Breast epithelium (tissue), 4 donors: ENCODE measurements around the gene GSDMA. TPM values are rescaled to one million over a fixed set of nuclear protein-coding genes. Genes with fewer than 3 reads are reported as not detected.

Experiments used
- DNase-seq, 2 donors: peaks; one replicate each; pipeline ENCODE4 v3.0.0-alpha.2; 2019; ENCODE audit warnings: low spot score in 2 of 2
- H3K27ac ChIP-seq, 2 donors: fragments of 200-600 bp; sonication (generic) in 1 of 2; one replicate each; pipeline ENCODE4 v1.5.1; 2016 to 2019; ENCODE audit warnings: mild to moderate bottlenecking in 1 of 2
- H3K27me3 ChIP-seq, 2 donors: fragments of 200-600 bp; sonication (generic) in 1 of 2; one replicate each; pipeline versions ENCODE4 v1.5.1 to v1.6.0; 2017 to 2019; ENCODE audit warnings: control low read depth in 1 of 2, mild to moderate bottlenecking in 1 of 2
- H3K36me3 ChIP-seq: fragments of 200-600 bp; one replicate; pipeline ENCODE4 v1.5.1; 2019
- H3K4me1 ChIP-seq, 2 donors: fragments of 200-600 bp; sonication (generic); one replicate each; pipeline ENCODE4 v1.5.1; 2016 to 2019; ENCODE audit warnings: control low read depth in 1 of 2
- H3K4me3 ChIP-seq, 3 donors: fragments of 200-600 bp; sonication (generic); 1 replicate in 2 of 3; 2 replicates in 1 of 3; pipeline ENCODE4 v1.5.1; 2016 to 2019; ENCODE audit warnings: mild to moderate bottlenecking in 3 of 3, moderate library complexity in 2 of 3
- H3K9me3 ChIP-seq, 2 donors: fragments of 200-600 bp; sonication (generic) in 1 of 2; one replicate each; pipeline ENCODE4 v1.5.1; 2016 to 2019; ENCODE audit warnings: control low read depth in 1 of 2
- POLR2A ChIP-seq: fragments of 450-650 bp; IDR thresholded peaks from one replicate; pipeline ENCODE4 v1.6.1; 2016; ENCODE audit warnings: antibody characterized with exemption, mild to moderate bottlenecking, moderate library complexity
- POLR2AphosphoS5 ChIP-seq, 3 donors: sonication (generic); formaldehyde crosslinking; IDR thresholded peaks; one replicate each; pipeline ENCODE4 v1.6.1; 2017; ENCODE audit warnings: antibody characterized with exemption in 3 of 3
- intact Hi-C: fragments of 100-400 bp; cut with DNase I; formaldehyde crosslinking; loops from one replicate; pipeline ENCODE4 v1.15.1; 2023; ENCODE audit warnings: low total_unique reads
- total RNA-seq, 3 donors: library from RNA; depleted of rRNA; stranded (reverse); fragments of >200 nt; gene quantifications; one replicate each; pipeline ENCODE4 v1.1.0, GENCODE V29; 2016
- TF ChIP-seq, protein P1 (sequence below), 3 donors: fragments of 450-650 bp; IDR thresholded peaks; one replicate each; pipeline ENCODE4 v1.5.1; 2016 to 2017; ENCODE audit warnings: antibody characterized with exemption in 3 of 3, mild to moderate bottlenecking in 3 of 3, moderate library complexity in 3 of 3

GSDMA gene
- total RNA-seq, 3 donors from 2014 or later, result 0.44 to 3.4 TPM; not detected in 1

DNA sequence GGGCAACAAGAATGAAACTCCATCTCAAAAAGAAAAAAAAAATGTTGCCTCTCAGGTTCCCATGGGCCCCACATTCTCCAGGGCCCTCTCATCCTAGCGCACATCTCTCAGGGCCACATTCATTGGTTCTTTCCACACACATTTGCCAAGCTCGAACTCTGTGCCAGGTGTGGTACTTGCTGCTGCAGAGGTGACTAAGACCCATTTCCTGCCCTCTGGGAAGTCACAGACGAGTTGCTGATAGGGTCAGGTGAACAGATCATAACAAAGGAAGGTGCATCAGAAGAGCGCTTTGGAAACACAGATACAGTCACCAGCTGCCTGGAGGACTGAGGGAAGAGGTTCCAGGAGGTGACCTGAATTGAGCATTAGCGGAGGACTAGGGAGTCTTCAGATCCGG lies 1.0 kb downstream of the GSDMA start:
- H3K9me3 ChIP-seq, result no peaks in the 10 kb centered on the region
- no peak overlapping the region for H3K4me3 ChIP-seq
- H3K4me1 ChIP-seq, result no peaks in the 10 kb centered on the region
- TF ChIP-seq, protein P1, sequence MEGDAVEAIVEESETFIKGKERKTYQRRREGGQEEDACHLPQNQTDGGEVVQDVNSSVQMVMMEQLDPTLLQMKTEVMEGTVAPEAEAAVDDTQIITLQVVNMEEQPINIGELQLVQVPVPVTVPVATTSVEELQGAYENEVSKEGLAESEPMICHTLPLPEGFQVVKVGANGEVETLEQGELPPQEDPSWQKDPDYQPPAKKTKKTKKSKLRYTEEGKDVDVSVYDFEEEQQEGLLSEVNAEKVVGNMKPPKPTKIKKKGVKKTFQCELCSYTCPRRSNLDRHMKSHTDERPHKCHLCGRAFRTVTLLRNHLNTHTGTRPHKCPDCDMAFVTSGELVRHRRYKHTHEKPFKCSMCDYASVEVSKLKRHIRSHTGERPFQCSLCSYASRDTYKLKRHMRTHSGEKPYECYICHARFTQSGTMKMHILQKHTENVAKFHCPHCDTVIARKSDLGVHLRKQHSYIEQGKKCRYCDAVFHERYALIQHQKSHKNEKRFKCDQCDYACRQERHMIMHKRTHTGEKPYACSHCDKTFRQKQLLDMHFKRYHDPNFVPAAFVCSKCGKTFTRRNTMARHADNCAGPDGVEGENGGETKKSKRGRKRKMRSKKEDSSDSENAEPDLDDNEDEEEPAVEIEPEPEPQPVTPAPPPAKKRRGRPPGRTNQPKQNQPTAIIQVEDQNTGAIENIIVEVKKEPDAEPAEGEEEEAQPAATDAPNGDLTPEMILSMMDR (IDR thresholded peaks at IDR 0.05), result no peak
- TF ChIP-seq POLR2A (no peak), POLR2AphosphoS5 (IDR thresholded peaks at IDR 0.05) (no peak)
- H3K36me3 ChIP-seq, result no peaks in the 10 kb centered on the region
- intact Hi-C loops, result no loop called here
- no peak for DNase-seq
- H3K27ac ChIP-seq, result no peak overlapping the region
- no peaks in the 10 kb centered on the region for H3K27me3 ChIP-seq

DNA sequence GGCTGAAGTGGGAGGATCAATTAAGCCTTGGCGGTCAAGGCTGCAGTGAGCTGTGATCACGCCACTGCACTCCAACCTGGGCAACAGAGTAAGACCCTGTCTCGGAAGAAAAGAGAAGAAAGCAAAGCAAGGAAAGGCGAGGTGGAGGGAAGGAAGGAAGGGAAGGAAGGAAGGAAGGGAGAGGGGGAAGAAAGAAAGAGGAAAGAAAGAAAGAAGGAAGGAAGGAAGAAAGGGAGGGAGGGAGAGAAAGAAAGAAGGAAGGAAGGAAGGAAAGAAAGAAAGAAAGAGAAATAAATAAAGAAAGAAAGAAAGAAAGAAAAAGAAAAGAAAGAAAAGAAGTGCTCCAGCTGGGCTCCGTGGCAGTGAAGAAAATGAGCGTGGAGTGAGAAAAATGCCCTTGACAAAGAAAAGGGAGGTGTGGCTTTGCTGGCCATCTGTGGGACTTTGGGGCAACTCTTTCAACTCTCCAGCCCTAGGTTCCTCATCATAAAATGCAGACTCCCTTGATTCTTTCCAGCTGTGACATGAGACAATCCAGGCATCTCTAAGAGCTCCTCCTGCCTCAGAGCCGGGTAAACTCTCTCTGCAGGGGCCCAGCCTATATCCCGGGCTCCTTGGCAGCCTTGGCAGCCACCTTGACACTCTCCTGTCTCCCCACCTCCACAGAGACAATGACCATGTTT lies 2.4 kb downstream of the GSDMA start:
- intact Hi-C loops, result no loop called here
- Histone ChIP-seq H3K27me3 (no peaks in the 10 kb centered on the region), H3K4me3 (no peak overlapping the region), H3K4me1 (no peaks in the 10 kb centered on the region), H3K9me3 (no peaks in the 10 kb centered on the region), H3K27ac (no peak overlapping the region), H3K36me3 (no peaks in the 10 kb centered on the region)
- DNase-seq, result no peak
- TF ChIP-seq POLR2A (no peak), POLR2AphosphoS5 (IDR thresholded peaks at IDR 0.05) (no peak)
- TF ChIP-seq, protein P1 (IDR thresholded peaks at IDR 0.05), result no peak

DNA sequence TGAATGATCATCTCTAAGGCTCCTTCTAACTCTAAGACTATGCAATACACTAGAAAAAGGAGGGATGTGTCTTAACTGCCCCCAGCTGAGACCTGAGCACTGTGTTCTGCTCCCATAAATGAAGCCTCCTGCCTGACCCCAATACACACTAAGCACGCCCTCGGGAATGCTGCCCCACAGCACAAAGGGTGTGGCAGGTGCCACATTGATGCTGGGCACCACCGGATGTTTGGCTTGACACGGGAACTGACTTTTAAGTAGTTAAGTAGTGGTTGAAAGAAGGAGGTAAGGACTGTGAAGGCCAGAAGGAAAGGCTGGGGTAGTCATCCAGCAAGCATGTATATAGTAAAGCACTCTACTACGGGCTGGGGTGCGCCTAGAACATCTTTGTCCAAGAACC lies 4.0 kb downstream of the GSDMA start:
- TF ChIP-seq POLR2A (no peak), POLR2AphosphoS5 (IDR thresholded peaks at IDR 0.05) (no peak)
- TF ChIP-seq, protein P1 (IDR thresholded peaks at IDR 0.05), result no peak
- no peaks in the 10 kb centered on the region for H3K4me1 ChIP-seq

DNA sequence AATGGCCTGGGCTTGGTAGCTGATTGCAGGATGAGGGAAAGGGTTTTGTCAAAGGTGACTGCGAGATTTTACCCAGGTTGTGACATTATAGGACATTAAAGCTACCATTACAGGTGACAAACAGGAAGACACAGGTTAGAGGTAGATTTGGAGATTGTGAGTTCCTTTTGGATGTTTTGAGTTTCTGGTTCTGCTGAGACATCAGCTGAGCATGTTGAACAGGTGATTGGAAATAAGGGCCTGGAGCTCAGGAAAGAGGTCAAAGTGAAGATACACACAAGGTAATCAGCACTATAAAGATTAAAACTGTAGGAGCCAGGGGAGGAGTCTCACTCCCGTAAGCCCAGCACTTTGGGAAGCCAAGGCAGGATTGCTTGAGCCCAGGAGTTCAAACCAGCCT lies 6.0 kb downstream of the GSDMA start:
- Histone ChIP-seq H3K36me3 (no peaks in the 10 kb centered on the region), H3K9me3 (no peaks in the 10 kb centered on the region), H3K4me3 (no peak overlapping the region), H3K27ac (no peak overlapping the region), H3K27me3 (no peaks in the 10 kb centered on the region), H3K4me1 (no peaks in the 10 kb centered on the region)
- DNase-seq, result no peak
- TF ChIP-seq, protein P1 (IDR thresholded peaks at IDR 0.05), result no peak
- TF ChIP-seq POLR2A, result no peak
- no peak for TF ChIP-seq POLR2AphosphoS5 (IDR thresholded peaks at IDR 0.05)
- intact Hi-C loops, result no loop called here

More for the DNA sequence above, 4.0 kb downstream of the GSDMA start:
- H3K27me3 ChIP-seq, result no peaks in the 10 kb centered on the region
- H3K36me3 ChIP-seq, result no peaks in the 10 kb centered on the region
- no peak overlapping the region for H3K4me3 ChIP-seq
- no peak for DNase-seq
- H3K27ac ChIP-seq, result no peak overlapping the region
- no peaks in the 10 kb centered on the region for H3K9me3 ChIP-seq
- intact Hi-C loops, result no loop called here

DNA sequence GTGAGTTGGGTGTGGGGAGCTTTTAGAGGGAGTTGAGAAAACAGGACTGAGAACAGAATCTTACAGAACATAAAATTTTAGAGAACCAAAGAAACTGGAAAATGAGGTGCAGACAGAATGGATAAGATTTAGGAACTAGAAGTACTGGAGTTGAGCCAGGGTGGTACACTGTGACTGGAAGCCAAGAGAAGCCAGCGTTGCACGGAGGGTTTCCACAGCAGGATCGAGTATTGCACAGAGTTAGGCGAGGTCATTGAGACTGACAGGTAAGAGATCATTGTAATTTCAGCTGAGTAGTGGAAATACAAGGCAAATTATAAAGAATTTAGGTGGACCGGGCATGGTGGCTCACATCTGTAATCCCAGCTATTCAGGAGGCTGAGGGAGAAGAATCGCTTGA lies 6.6 kb downstream of the GSDMA start:
- H3K27me3 ChIP-seq, result no peaks in the 10 kb centered on the region
- intact Hi-C loops, result no loop called here
- no peak overlapping the region for H3K4me3 ChIP-seq
- no peak for DNase-seq
- no peak overlapping the region for H3K27ac ChIP-seq
- TF ChIP-seq POLR2A (no peak), POLR2AphosphoS5 (IDR thresholded peaks at IDR 0.05) (no peak)
- TF ChIP-seq, protein P1 (IDR thresholded peaks at IDR 0.05), result no peak
- H3K36me3 ChIP-seq, result no peaks in the 10 kb centered on the region
- no peaks in the 10 kb centered on the region for H3K4me1 ChIP-seq
- no peaks in the 10 kb centered on the region for H3K9me3 ChIP-seq
